HG03039 (cell line): ENCODE results near the gene SOX3.

ENCODE experiments used
- ATAC-seq: cut with Tn5 transposase; IDR thresholded peaks from one replicate; pipeline ENCODE4 v1.9.1; 2021; ENCODE audit warnings: mild to moderate bottlenecking, moderate library complexity; ENCODE audit not compliant: unreplicated experiment

SOX3 gene

GRCh38 chrX:140504371-140505324 is at the start of gene SOX3:
Gene SOX3, minus strand, starts transcription at chrX:140505069. Its CDS starts 9 bp downstream, at chrX:140505060.
- no peak for ATAC-seq

- no peak for ATAC-seq
Observed at GRCh38 chrX:140548985-140549384, 44.1 kb upstream of the SOX3 start.

DNA sequence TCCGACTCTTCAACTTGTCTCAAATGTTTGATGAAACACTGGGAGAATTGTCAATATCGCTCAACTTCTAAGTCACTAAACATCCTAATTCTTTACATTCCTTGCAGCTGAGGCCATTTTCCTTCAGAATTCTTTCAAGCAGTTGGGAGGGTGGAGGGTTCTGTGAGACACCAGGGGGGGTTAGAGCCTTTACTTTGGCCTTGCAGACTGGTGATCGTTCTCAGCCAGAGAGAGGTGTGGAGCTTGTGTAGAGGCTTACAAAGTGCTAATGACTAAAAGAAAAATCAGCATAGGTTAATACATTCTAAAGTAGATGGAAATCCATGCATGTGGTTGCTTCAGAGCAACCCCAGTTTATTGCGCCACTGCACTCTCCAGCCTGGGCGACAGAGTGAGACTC is 21.3 kb upstream of the SOX3 start:
- no peak for ATAC-seq

DNA sequence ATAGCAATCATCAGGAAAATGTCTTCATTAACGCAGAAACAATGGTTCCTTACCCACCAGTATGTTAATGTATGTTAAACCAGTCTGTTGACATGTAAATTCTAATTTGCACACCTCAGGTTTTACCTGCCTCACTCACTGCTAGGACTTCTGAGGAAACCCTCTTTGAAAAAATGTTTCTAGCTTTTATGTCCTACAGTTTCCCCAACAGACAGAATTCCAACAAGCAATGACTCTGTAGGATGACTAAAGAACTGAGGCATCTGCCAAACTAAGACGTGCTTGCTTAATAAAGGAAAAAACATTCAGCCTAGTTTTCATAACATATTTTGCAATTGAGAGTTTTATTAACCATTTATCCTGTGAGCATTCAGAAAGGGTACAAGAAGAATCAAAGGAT is 20.6 kb upstream of the SOX3 start:
- no peak for ATAC-seq

DNA sequence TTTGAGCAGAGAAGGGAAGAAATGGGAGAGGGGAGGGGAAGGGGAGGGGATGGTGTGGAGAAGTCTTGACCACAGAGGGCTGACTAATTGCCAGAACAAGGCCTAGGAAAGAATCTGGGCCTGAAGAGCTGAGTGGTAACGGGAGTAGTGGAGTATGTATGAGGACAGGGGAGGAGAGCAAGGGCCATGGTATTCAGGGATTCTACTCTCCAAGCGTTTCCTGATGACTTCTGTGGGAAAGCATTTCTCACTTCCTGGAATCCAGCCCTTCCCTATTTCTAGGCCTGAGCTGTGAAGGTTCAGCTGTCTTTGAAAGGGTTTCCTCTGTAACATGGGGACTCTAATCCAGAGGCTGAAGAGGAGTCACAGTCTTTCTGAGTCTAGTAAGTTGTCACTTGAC is 19.7 kb upstream of the SOX3 start:
- no peak for ATAC-seq

- ATAC-seq = no peak
Observed at GRCh38 chrX:140521393-140521792, 16.5 kb upstream of the SOX3 start.

GRCh38 chrX:140514554-140514953 is 9.7 kb upstream of the SOX3 start:
- no peak for ATAC-seq

GRCh38 chrX:140510895-140511295 is 6.0 kb upstream of the SOX3 start:
- ATAC-seq = no peak

DNA sequence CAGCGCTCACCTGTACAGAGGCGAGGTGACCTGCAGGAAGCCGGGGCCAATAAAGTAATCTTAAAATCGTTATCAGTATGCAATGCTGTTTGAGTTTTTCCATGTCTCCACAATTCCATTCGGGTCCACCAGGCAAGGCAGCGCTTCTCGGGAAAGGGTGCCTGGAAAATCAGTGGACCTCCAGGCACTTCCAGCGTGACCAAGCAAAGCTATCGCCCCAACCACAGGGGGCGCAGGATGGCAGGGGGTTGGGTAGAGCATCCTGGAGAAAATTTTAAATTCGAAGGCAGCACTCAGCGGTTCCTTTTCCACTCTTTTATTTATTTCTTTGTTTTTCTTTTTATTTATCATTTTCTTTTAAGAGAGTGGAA is 5.4 kb upstream of the SOX3 start:
- no peak for ATAC-seq

GRCh38 chrX:140509468-140510305 is 4.8 kb upstream of the SOX3 start:
- no peak for ATAC-seq

GRCh38 chrX:140508958-140509357 is 4.1 kb upstream of the SOX3 start:
- ATAC-seq = no peak

- no peak for ATAC-seq
Observed at GRCh38 chrX:140507982-140508305, 3.1 kb upstream of the SOX3 start.

DNA sequence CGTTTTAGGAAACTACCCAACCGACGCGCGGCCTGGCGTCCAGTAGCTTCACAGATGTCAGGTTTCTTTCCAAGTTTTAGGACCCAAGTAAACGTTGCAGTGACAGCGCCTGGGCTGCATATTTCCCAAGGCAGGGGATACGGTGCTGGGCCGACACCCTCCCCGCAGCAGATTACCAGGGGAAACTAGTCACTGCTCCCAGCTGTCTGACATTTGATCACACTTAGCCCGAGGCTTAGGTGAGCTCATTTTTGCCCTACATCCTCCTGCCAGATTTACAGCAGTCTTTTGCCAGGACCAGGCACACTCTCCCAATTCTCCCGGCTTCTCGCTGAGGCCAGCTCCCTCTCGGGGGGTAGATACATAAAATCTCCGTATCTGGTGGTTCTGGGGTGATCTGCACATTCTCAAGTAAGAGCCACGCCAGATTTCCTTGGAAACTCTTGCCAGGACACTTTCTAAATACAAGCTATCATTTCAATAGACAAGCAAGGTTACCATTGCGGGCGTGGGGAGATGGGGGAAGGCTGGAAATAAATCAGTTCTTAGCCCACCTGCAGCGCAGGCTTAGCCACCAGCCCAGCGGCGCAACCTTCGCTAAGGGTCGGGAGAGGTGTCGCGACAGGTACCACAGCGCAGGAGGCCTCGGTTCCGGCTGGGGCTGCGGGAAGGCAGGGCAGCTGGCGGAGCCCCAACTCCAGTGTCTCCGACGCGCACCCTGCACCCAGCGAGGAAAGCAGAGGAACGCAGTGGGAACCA is 2.5 kb upstream of the SOX3 start:
- no peak for ATAC-seq

DNA sequence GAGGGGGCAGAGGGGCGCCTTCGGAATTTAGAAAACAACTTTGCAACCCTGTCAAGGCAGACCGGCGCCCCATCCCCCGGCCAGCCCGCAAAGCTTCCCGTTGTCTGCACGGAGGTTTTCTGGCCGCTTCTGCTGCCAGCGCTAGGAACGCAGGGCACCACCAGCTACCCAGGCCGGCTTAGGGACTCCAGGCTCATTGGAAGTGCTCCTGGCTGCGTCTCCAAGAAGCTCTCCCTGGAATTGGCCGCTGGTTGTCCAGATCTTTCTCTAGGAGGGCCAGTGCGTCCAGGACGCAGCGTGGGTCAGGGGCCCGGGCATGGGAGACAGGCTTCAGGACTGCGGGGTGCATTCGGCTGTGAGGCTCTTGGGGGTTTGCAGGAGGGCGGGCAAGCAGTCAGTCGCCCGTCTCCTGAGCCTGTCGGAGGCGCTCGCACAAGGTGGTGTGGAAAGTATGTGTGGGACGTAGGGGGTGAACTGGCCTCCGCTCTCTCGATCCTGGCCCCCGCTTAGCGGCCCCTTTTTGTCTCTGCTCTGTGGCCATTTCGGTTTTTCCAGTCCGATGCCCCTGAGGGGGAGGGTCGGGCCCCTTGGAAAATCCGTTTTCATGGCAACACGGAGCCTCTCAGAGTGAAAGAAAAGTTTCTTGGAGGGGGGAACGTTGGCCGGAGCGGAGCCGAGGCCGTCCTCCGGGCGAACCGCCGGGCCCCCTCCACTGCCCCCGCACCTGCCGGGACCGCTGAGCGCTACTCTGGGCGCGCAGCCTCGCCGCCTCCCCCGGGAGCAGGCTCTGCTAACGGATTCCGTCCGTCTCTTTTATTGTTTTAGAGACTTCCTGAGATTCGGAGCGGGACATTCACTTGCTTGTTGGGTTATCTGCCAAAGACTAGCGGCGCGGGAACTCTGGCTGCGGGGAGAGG is 810 bp upstream of the SOX3 start:
- no peak for ATAC-seq

- ATAC-seq = no peak
Observed at GRCh38 chrX:140503714-140504351, 1.0 kb downstream of the SOX3 start.

GRCh38 chrX:140503238-140503601 is 1.6 kb downstream of the SOX3 start:
- no peak for ATAC-seq

GRCh38 chrX:140502491-140503237 is 2.2 kb downstream of the SOX3 start:
- ATAC-seq = no peak

GRCh38 chrX:140501940-140502468 is 2.9 kb downstream of the SOX3 start:
- no peak for ATAC-seq

- ATAC-seq = no peak
Observed at GRCh38 chrX:140501321-140501720, 3.5 kb downstream of the SOX3 start.
